Measurements from ENCODE around the gene PRKCA.

PRKCA gene

GRCh38 chr17:66557200-66557599 lies 254.8 kb downstream of the PRKCA start:
- FAIRE-seq = peak; percentile 30

GRCh38 chr17:66557886-66558285 lies 255.5 kb downstream of the PRKCA start:
- FAIRE-seq = no peak

DNA sequence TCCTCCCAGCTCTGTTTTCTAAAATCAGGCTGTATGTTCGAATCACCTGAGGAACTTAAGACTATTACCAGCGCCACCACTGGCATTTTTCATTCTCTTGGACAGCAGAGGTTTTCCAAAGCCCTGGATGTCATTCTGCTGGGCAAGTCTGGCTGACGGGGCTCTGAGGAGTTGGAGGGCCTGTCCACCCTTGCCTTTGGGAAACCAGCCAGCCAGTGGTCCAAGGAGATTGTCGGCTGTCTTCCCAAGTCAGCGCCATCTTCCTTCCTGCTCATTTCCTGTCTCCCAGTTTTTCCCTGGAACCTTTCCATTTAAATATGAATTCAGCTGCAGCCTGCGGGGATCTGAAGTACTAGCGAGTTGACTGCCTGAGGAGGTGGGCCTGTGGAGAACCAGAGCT lies 258.3 kb downstream of the PRKCA start:
- no peak for FAIRE-seq

GRCh38 chr17:66562119-66562518 lies 259.7 kb downstream of the PRKCA start:
- no peak for FAIRE-seq

DNA sequence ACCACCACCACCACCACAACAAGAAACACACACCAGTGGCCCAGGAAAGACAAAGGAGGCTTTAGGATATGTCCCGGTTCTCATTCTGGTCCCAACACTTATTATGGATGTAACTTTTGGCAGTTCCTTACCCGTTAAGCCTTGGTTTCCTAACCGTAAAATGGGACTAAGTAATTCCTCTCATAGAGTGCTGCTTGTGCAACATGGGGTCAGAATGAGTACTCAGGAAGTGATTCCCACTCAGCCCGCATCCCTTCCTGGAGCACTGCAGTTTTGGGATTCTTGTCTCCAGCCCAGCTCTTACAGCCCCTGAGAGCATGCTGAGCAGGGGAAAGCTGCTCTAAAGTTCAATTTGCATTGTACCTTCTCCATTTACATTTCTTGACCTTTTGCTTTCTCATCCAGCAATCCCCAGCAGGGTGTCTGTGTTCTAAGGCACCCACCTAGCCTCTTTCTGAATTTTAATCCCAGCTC lies 262.6 kb downstream of the PRKCA start:
- FAIRE-seq = no peak

- peak; percentile 53 for FAIRE-seq
Observed at GRCh38 chr17:66567234-66568170, 265.1 kb downstream of the PRKCA start.

DNA sequence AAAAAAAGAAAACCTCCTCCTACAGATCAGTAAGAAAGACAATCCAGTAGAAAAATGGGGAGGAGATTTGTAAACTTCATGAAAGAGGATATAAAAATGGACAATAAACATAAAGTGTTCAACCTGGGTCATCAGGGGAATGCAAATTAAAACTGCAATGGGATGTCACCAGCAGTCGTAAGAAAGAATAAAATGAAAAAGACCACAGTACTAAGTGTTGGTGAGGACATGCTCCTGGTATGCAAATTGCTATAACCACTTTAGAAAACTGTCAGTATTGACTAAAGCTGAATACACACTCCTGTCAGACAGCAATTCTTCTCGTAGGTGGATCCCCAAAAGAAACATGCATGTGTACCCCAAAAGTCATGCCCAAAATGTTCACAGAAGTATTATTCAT lies 267.2 kb downstream of the PRKCA start:
- no peak for FAIRE-seq

DNA sequence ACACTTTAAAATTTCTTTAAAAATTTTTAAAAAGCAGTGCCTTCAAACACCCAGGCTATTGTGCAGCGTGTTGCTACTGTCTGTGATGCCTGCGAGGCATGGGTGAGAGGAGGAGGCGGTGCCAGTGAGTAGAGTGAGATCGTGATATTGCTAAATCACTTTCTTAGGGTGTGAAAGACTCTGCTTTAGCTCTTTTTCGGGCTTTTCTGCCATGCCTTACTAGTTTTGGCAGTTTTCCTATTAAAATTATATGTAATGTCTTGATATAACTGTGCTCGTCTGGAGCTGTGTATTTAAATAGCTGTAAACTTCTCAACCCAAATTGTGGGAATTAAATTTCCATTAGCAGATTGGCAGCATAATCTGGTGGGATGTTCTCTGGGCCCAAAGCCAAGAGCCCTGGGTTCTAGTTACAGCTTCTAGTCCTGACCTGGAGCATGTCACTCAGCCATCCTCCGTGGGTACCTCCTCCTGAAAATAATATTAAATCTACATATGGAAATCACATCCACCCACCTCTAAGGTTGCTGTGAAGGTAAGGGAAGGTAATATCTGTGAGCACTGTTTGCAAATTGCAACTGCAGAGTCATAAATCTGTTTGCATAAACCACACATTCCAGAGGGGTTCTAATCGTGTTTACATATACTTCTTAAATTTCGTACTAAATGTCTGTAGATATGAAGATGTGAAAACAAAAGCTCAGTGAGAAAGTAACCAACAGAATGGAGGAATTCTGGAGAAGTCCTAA lies 268.2 kb downstream of the PRKCA start:
- FAIRE-seq = no peak

GRCh38 chr17:66571745-66572144 lies 269.3 kb downstream of the PRKCA start:
- no peak for FAIRE-seq

- FAIRE-seq = no peak
Observed at GRCh38 chr17:66573078-66573477, 270.7 kb downstream of the PRKCA start.

GRCh38 chr17:66574123-66574522 lies 271.7 kb downstream of the PRKCA start:
- no peak for FAIRE-seq

GRCh38 chr17:66576473-66576872 lies 274.1 kb downstream of the PRKCA start:
- no peak for FAIRE-seq

GRCh38 chr17:66577041-66577440 lies 274.6 kb downstream of the PRKCA start:
- FAIRE-seq = no peak

DNA sequence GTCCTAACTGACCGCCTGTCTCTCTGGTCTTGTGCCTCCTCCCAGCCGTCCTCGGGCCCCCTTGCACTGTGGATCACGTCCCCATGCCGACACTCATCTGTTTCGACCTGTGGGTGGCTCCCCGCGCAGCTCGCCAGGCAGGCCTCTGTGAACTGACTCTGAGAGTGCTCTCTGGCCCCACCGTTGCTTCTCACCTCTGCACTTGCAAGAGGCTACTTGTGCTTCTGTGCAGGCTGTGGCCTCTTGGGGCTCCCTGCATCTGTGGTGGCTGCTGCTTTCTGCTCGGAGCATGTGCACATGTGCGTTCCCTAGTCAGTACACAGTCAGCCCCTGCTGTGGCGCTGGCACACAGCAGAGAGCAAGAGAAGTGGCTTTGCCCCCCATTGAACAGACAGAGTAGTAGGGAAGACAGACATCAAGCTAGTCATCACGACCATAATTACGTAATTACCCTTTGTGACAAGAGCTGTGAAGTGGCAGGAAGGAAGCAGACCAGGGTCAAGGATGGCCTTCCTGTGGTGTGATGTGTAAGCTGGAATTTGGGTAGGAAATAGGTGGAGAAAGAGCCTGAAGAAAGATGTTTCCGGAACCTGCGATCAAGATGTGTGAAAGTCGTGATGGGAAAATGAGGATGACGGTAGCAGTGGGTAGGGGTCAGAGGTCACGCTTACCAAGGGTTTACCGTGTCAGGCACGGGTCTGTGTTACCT lies 276.5 kb downstream of the PRKCA start:
- FAIRE-seq = no peak

DNA sequence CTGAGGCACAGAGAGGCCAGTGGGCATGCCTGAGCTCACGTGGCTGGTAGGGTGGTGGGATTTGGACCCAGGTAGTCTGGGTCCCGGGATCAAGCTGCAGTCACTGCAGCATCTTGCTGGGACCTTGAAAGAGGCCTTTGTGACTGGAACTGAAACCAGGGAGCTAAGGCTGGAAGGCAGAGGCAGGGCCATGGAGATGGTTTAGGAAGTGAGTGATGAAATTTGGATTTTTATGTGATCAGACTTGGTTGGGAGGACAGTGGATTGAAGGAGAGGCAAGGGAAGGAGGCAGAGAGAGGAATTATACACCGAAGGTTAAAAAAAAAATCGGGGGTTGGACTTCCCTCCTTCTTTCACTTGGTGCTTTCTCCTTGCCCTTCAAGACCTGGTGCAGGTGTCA lies 277.1 kb downstream of the PRKCA start:
- no peak for FAIRE-seq

DNA sequence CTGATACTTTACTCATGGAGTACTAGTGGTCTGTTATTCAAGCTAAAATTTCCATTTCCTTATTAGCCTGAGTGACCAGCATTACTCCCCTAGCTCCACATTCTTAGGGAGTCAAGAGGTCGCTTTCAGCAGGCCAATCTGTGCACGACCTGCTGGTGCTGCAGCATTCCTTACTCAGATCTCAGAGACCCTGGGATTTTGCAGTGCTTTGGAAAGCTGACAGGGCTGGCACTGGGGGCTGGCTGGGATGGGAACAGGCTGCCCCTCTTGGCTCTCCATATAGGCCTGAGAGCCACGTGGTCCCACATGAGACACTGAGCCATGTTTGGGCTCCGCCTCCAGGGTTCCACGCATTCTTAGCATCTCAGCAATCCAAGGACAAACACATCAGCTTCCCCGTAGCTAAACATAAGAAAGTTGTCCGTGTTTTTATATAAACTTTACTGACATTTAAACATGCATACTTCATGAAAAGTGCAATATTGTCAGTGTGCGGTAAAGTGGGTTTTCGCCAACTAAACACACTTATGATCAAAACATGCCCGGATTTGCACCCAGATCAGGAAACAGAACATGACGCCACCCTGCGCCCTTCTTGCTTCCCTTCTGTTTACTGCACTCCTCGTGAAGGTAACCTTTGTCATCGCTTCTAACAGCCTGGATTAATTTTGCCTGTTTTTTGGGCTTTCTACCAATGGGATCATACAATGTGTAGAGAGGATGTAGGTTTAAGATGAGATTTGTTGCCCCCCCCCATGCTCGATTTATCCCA lies 278.0 kb downstream of the PRKCA start:
- peak; percentile 94 for FAIRE-seq

- FAIRE-seq = no peak
Observed at GRCh38 chr17:66580956-66581391, 278.6 kb downstream of the PRKCA start.

- FAIRE-seq = no peak
Observed at GRCh38 chr17:66582373-66583111, 280.1 kb downstream of the PRKCA start.

DNA sequence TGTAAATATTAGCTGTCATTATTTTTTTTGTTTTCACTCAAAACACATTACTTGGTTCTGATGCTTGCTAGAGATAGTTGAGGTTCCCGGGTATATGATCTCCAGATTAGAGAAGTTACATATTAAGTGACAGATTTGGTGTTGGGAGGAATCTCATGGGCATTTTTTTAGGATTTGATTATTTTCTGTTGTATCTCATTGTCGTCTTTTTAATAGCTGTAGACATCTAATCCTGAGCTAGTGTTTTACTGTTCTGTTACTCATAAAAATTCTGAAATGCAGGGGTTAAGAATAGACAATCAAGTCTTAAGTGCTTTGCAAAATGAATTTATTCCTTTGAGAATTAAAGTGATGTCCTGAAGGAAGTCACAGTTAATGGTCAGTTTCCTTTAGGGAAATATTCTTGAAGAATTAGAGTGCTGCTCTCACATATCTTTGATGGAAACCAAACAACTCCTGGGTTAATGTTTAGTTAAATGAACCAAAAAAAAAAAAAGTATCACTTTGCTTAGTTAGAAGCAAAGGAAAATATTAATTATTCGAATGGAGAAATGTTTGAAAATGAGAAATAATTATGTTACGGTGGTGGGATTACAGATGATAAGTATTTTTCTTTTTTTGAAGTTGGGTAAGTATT lies 280.8 kb downstream of the PRKCA start:
- FAIRE-seq = no peak

- no peak for FAIRE-seq
Observed at GRCh38 chr17:66584927-66585326, 282.5 kb downstream of the PRKCA start.

DNA sequence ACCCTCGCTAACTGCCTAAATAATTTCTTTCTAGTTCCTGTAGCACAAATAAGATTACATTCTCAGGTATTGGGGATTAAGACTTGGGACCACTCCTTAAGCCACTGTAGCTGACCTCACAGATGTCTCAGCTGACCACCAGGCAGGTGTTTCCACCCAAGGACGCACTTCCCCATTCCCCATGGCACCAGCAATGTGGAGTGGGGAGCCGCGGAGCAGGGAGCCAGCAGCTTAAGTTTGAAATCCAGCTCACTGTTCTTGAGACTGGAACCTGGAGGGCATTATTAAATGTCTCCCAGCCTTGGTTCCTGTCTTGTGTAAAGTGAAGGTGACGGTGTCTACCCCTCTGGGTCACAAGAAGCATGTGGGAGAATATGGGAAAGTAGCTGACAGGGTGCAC lies 283.1 kb downstream of the PRKCA start:
- no peak for FAIRE-seq

Measured in G401.6 (cell line).